ENCODE measurements around the gene GALNTL6.
"Not testable (repeated sequence)": the region's sequence is repeated elsewhere in the genome, so short reads cannot be mapped to it uniquely, and the experiment has no call there.

GALNTL6 gene

GRCh38 chr4:173041482-173041881, 1228.3 kb downstream of the GALNTL6 start:
- no peak for DNase-seq

DNA sequence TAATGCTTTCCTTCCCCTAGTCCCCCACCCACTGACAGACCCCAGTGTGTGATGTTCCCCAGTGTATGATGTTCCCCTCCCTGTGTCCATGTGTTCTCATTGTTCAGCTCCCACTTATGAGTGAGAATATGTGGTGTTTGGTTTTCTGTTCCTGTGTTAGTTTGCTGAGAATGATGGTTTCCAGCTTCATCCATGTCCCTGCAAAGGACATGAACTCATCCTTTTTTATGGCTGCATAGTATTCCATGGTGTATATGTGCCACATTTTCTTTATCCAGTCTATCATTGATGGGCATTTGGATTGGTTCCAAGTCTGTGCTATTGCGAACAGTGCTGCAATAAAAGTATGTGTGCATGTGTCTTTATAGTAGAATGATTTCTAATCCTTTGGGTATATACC, 1228.9 kb downstream of the GALNTL6 start:
- DNase-seq = not testable (repeated sequence)

DNA sequence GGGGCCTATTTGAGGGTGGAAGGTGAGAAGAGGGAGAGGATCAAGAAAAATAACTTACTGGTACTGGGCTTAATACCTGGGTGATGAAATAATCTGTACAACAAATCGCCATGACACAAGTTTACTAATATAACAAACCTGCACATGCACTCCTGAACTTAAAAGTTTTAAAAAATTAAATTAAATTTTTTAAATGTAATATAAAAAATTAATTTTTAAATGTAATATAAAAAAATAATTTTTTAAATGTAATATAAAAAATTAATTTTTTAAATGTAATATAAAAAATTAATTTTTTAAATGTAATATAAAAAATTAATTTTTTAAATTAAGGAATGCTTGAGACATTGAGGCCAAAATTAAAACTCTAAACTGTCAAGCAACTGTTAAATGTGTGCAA, 1231.1 kb downstream of the GALNTL6 start:
- no peak for DNase-seq

DNA sequence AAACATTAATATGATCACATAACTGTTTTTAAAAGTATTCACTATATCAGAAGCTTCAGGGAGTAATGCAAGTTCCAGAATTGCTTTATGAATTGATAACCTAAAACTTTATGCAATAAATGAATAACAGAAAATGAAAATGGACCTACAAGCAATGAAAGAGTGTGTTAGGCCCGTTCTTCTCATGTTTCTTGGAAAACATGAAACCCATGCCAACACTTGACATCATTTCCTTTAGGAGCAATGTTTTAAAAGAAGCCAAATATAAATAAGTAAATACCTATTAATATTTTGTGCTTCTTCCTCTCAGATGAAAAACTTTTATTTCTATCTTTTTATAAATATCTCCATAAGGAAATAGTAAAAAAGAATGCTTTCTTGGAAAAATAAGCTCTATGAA, 1232.4 kb downstream of the GALNTL6 start:
- DNase-seq = no peak

- DNase-seq = no peak
Observed at GRCh38 chr4:173046144-173046543, 1232.9 kb downstream of the GALNTL6 start.

GRCh38 chr4:173046818-173047217, 1233.6 kb downstream of the GALNTL6 start:
- no peak for DNase-seq

DNA sequence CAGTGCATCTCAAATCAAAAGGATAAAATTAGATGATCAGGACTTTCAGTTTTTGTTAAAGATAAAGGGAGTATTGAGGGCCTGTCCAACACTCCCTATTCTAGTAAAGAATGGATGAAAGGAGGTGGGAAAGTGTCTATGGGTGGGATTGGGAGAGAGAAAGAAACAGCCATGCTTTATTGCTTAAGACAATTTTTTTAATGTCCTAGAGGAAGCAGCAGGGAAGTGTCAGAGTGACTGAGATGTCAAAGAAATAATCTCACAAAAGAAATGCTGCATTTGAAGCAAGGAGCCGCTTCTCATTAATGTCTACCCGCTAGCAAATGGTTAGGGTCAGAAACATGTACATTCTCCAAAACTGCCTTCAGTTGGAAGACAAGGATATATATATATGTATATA, 1238.0 kb downstream of the GALNTL6 start:
- no peak for DNase-seq

DNA sequence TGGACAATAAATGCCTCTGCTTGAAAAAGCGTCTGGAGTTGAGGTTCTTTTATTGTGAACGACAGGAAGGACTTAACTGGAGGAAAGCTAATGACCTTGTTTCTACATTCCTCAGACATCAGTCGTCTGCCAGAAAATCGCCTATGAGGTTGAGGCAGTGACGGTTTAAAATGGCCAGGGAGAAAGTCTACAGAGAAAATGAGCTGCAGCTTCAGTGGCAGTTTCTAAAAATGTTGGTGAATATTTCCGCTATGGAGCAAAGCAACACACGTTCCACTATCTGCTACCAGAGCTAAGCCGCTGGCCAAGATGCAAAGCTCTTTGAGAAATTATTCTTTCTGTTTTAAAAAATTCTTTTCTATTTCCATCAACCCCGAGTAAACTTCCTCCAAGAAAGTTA, 1238.5 kb downstream of the GALNTL6 start:
- no peak for DNase-seq

DNA sequence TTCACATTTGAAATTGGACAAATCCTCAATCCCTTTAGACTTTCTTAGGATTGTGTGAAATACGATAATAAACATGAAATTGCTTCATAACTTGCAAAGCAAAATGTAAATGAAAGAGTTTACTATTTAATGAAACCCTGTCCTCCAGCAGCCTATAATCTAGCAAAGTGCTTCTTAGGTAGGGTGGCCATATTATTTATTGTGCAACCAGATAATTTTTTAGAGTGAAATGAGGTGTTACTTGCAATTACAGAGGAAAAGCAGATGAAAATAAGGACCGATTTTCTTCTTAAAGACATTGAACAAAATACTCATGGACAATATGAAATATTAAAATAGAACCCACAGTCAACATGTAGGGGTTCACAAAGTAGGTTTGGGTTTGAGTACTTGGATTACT, 1239.2 kb downstream of the GALNTL6 start:
- DNase-seq = no peak

DNA sequence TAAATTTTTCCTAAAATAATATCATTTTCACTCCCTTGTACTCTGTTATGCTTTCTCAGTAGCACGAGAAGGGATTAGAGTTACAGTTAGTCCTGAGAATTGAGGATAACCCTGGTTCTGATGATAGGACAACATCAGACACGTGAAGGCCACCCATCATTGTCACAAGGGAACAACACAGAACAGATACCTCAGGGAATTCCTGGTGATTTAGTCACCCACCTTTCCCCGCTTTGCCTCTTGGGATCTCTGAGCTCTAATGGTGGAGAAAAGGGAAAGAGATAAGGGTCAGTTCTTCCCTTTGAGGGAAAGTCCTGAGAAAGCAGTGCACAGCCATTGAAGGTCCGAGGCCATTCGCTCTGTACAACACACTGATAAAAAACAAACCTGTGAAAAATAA, 1243.1 kb downstream of the GALNTL6 start:
- no peak for DNase-seq

DNA sequence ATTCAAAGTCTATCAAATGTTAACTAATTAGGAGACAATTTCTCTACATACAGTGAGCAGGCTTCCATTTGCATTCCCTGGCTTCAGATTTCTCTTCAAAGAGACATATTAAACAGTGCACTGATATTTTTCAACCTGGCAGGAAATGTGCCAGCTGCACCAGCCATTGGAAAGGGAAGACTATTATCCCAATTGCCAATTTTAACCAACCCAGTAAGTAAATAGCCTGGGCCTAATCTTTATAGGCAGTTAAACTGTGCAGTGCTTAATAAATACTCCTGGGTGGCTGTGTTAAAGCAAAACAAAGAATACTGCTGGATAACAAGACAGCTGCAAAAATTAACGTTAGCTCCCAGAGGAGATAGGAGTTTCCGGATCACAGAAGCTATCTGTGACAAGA, 1243.5 kb downstream of the GALNTL6 start:
- no peak for DNase-seq

DNA sequence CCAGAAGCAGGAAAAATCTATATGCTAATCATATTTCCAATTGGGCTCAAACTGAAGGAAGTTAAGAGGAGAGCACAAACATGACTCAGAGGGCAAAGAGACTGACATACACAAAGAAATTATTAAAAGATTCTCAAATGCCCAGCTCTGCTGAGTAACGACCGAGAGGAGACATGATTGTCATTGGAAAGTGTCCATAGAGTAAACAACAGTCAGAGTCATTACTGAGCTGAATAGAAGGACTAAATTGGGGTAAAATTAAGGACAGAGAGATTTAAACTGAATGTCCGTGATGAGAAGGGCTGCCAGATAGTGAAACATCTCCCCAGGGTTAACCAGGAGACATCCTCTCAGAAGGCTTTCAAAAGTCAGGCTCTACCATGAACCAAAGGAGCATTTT, 1244.2 kb downstream of the GALNTL6 start:
- no peak for DNase-seq

DNA sequence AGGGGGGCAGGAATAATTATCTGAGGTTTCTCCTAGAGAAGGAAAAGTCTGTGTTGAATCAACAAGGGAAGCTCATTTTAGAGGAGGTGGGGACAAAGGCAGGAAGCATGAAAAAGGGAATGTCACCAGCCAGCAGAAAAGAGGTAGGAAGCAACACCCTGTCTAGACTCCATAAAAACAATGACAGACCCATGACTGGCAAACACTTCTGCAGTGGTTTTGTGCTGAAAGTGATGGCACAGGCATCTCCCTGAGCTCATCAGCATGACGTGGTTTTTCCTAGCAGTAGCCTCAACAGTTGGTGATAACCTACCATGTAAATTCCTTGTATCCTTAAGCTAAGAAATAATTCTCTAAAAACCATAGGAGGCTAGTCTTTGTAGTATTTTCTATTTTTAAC, 1244.7 kb downstream of the GALNTL6 start:
- DNase-seq = no peak

DNA sequence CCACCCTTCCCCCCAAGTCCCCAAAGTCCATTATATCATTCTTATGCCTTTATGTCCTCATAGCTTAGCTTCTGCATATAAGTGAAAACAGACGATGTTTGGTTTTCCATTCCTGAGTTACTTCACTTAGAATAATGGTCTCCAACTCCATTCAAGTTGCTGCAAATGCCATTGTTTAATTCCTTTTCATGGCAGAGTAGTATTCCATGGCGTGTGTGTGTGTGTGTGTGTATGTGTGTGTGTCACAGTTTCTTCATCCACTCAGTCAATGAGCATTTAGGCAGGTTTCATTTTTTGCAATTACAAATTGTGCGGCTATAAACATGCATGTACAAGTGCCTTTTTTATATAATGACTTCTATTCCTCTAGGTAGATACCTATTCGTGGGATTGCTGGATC, 1248.0 kb downstream of the GALNTL6 start:
- DNase-seq = no peak

DNA sequence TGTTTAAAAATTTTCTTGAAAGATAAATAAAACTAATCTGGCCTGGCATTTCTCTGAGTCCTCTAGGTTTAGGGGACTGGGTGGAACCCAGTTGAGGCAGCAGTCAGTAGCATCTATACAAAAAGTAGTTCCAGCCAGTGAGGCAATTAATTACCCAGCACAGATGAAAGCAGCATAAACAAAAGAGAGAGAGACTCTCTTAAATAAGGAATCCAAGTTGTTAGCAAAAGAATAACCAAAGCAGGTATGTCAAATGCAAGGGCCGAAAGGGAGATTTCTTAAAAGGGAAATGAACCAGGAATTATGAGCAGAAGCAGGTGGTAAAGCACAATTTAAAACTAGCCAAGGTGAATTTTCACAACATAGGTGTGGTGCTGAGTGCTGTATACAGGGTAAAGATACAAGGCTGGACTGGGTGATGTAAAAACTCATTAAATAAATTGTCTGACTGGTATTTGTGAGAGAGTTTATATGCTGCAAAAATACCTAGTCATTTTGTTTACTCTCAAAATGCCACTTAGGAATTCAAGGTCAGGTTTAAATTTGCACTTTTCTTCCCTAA, 1260.8 kb downstream of the GALNTL6 start:
- no peak for DNase-seq

DNA sequence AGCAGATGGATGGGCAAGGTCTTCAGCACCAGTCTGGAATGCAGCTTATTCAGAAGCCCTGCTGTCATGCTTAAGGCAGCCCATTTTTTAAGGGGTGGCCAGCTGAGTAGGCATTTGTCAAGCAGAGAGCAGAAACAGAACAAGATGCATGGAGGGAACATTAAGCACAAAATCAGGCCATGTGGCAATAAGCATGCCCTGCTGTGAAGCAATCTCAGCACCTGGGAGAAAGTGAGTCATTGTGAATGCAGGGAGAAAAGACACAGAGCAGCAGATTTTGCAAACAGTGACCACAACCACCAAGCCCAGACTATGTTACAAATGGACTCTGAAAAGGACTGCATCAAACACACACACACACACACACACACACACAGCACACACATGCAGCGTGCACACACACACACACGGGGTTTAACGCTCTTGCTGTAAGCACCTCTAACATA, 1261.3 kb downstream of the GALNTL6 start:
- DNase-seq = no peak

DNA sequence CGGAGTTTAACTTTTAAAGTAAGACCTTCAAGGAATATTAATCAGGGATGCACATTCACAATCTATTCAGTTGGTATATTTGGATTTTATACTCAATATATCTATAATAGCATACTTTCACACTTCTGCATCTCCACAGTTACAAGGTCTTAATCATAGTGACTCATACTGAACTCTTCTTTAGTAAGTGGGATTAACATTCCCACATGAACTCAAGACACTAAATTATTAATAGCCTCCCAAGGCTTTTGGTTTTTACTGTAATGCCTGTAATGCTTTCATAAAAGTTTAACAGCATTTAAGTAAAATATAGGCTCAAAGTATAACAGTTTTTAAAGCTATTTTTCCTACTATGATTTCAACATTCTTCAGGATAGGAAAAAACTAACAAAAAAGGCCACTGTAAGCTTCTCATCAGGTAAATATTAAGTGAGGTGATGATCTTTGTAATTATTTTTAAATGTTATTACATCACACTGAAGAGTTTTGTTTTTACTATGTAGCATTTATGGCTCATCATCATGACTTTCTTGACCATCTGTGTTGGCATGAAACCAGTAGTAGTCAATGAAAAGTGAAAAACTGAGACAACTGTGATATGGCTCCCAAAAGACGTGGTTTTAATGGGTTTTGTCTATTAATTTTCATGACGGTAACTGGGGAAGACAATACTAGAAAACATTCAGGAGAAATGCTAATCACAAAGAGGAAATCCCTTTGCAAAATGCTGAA, 1263.9 kb downstream of the GALNTL6 start:
- no peak for DNase-seq

- DNase-seq = no peak
Observed at GRCh38 chr4:173088144-173088543, 1274.9 kb downstream of the GALNTL6 start.

All from activated T-cell treated with anti-CD3 and anti-CD28 coated beads, Interleukin-2, amount 50 U/mL, for 48 hours (primary cell).